ENCODE results near the gene KCTD18.

DNA sequence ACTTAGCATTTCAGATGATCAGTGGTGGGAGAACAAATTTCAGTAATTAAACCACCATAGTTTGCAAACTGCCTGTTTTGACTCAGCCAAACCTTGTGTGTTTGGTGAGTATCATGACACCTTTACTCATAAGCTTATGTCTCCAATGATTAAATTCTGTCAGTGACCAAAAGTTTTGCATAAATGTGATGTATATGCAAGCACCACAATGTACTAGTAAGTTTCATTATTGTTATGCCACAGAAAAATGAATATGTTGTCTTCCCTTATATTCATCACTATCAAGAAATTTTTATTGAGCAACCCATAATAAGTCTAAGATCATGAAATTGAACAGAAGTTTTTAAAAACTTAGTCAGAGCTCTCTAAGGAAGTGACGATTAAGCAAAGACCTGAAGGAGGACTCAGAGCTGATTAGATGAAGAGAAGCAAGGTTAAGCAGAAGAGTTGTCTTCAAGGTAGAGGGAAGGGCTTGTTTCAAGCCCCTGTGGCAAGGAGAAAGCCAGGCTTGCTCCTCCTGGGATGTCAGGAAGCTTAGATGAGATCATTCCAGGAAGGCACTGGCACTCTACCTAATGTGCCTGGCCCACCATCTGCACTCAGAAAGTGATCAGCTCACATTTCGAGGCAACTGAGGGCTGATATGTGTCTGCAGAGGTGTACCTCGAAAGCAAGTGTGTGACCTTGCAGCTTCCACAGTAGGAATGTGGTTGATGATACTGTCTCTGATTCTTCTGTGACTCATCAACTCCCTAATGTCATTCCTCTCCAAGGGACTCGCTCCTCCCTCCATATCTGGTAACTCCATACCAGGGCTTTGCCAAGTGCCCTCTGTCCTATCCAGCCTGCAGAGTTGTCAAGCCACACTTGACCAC, 54.7 kb downstream of the KCTD18 start:
- TF ChIP-seq, protein P1, sequence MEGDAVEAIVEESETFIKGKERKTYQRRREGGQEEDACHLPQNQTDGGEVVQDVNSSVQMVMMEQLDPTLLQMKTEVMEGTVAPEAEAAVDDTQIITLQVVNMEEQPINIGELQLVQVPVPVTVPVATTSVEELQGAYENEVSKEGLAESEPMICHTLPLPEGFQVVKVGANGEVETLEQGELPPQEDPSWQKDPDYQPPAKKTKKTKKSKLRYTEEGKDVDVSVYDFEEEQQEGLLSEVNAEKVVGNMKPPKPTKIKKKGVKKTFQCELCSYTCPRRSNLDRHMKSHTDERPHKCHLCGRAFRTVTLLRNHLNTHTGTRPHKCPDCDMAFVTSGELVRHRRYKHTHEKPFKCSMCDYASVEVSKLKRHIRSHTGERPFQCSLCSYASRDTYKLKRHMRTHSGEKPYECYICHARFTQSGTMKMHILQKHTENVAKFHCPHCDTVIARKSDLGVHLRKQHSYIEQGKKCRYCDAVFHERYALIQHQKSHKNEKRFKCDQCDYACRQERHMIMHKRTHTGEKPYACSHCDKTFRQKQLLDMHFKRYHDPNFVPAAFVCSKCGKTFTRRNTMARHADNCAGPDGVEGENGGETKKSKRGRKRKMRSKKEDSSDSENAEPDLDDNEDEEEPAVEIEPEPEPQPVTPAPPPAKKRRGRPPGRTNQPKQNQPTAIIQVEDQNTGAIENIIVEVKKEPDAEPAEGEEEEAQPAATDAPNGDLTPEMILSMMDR (IDR thresholded peaks at IDR 0.05; ENCODE audit: insufficient read depth, low read length), result no peak
- TF ChIP-seq POLR2AphosphoS5 (IDR thresholded peaks at IDR 0.05; ENCODE audit: low read depth), result no peak

Measured in HL-60 (cell line).